Nephron (organoid): ENCODE data around the gene ZBTB48.

Experiments used
- H3K27ac Mint-ChIP-seq, 3 experiments: 2 replicates each; pipeline ENCODE4 v1.8.0; 2020; ENCODE audit warnings: mixed read lengths in 3 of 3, mild to moderate bottlenecking in 2 of 3, moderate library complexity in 1 of 3
- H3K27me3 Mint-ChIP-seq: 2 replicates; pipeline ENCODE4 v1.8.0; 2021; ENCODE audit warnings: low read depth, mild to moderate bottlenecking, moderate library complexity, mixed read lengths
- H3K36me3 Mint-ChIP-seq: 2 replicates; pipeline ENCODE4 v1.8.0; 2020; ENCODE audit warnings: low read depth, mixed read lengths
- H3K4me1 Mint-ChIP-seq: 2 replicates; pipeline ENCODE4 v1.8.0; 2020; ENCODE audit warnings: mixed read lengths
- H3K4me3 Mint-ChIP-seq, 3 experiments: 2 replicates each; pipeline ENCODE4 v1.8.0; 2020; ENCODE audit warnings: mild to moderate bottlenecking in 3 of 3, mixed read lengths in 3 of 3, moderate library complexity in 2 of 3
- H3K9me3 Mint-ChIP-seq: 2 replicates; pipeline ENCODE4 v1.8.0; 2020; ENCODE audit warnings: mixed read lengths
- CTCF ChIP-seq, 3 experiments: fragments of 200-600 bp; sonication (generic); IDR thresholded peaks; one replicate each; pipeline ENCODE4 v1.5.0; 2021; ENCODE audit warnings: antibody characterized with exemption in 3 of 3; ENCODE audit not compliant: unreplicated experiment in 3 of 3

The ZBTB48 gene

GRCh38 chr1:6536291-6536690 lies 43.5 kb upstream of the ZBTB48 start:
- H3K4me1 Mint-ChIP-seq, result no peaks in the 10 kb centered on the region
- peaks cover 51% of the 10 kb centered on the region for H3K36me3 Mint-ChIP-seq
- no peak for TF ChIP-seq CTCF (IDR thresholded peaks at IDR 0.05; ENCODE audit: unreplicated experiment in 3 of 3)
- H3K27me3 Mint-ChIP-seq, result no peaks in the 10 kb centered on the region
- H3K4me3 Mint-ChIP-seq, result no peak overlapping the region
- H3K27ac Mint-ChIP-seq, result no peak overlapping the region
- no peaks in the 10 kb centered on the region for H3K9me3 Mint-ChIP-seq

- Mint-ChIP-seq H3K4me1 (no peaks in the 10 kb centered on the region), H3K27ac (no peak overlapping the region), H3K36me3 (peaks cover 39% of the 10 kb centered on the region), H3K4me3 (no peak overlapping the region), H3K9me3 (no peaks in the 10 kb centered on the region), H3K27me3 (no peaks in the 10 kb centered on the region)
- no peak for TF ChIP-seq CTCF (IDR thresholded peaks at IDR 0.05; ENCODE audit: unreplicated experiment in 3 of 3)
These were observed 40.8 kb upstream of the ZBTB48 start for GRCh38 chr1:6538956-6539355.

GRCh38 chr1:6544831-6545230 lies 35.0 kb upstream of the ZBTB48 start:
- H3K27ac Mint-ChIP-seq, result no peak overlapping the region
- no peak for TF ChIP-seq CTCF (IDR thresholded peaks at IDR 0.05; ENCODE audit: unreplicated experiment in 3 of 3)
- H3K4me1 Mint-ChIP-seq, result peaks cover 5% of the 10 kb centered on the region
- H3K4me3 Mint-ChIP-seq, result no peak overlapping the region
- no peaks in the 10 kb centered on the region for H3K27me3 Mint-ChIP-seq
- peaks cover 56% of the 10 kb centered on the region for H3K36me3 Mint-ChIP-seq
- H3K9me3 Mint-ChIP-seq, result no peaks in the 10 kb centered on the region

GRCh38 chr1:6545276-6546112 lies 34.3 kb upstream of the ZBTB48 start:
- peaks cover 60% of the 10 kb centered on the region for H3K36me3 Mint-ChIP-seq
- no peak overlapping the region for H3K27ac Mint-ChIP-seq
- H3K4me1 Mint-ChIP-seq, result peaks cover 5% of the 10 kb centered on the region
- no peaks in the 10 kb centered on the region for H3K27me3 Mint-ChIP-seq
- TF ChIP-seq CTCF (IDR thresholded peaks at IDR 0.05; ENCODE audit: unreplicated experiment in 3 of 3), result no peak
- peak overlapping the region in 1 of 3 experiments; percentile 6 for H3K4me3 Mint-ChIP-seq
- no peaks in the 10 kb centered on the region for H3K9me3 Mint-ChIP-seq

- H3K4me3 Mint-ChIP-seq, result no peak overlapping the region
- no peak overlapping the region for H3K27ac Mint-ChIP-seq
- peaks cover 5% of the 10 kb centered on the region for H3K4me1 Mint-ChIP-seq
- H3K27me3 Mint-ChIP-seq, result no peaks in the 10 kb centered on the region
- peaks cover 57% of the 10 kb centered on the region for H3K36me3 Mint-ChIP-seq
- no peak for TF ChIP-seq CTCF (IDR thresholded peaks at IDR 0.05; ENCODE audit: unreplicated experiment in 3 of 3)
- no peaks in the 10 kb centered on the region for H3K9me3 Mint-ChIP-seq
These were observed 33.5 kb upstream of the ZBTB48 start for GRCh38 chr1:6546326-6546725.

- Mint-ChIP-seq H3K27me3 (no peaks in the 10 kb centered on the region), H3K36me3 (peaks cover 49% of the 10 kb centered on the region), H3K9me3 (no peaks in the 10 kb centered on the region), H3K4me1 (peaks cover 5% of the 10 kb centered on the region), H3K27ac (no peak overlapping the region), H3K4me3 (no peak overlapping the region)
- no peak for TF ChIP-seq CTCF (IDR thresholded peaks at IDR 0.05; ENCODE audit: unreplicated experiment in 3 of 3)
These were observed 32.5 kb upstream of the ZBTB48 start for GRCh38 chr1:6547301-6547700.
